Mammary epithelial cell (primary cell): ENCODE results near the gene APP.

Source experiments
- CTCF ChIP-seq, 2 donors: IDR thresholded peaks in 1 of 2; conservative IDR thresholded peaks in 1 of 2; 2 replicates each; pipeline ENCODE4 v1.5.1; 2011 to 2012; ENCODE audit warnings: inconsistent platforms in 2 of 2, low read length in 2 of 2, mild to moderate bottlenecking in 2 of 2, control low read depth in 1 of 2, low read depth in 1 of 2; ENCODE audit not compliant: insufficient read depth in 1 of 2; ENCODE audit errors: extremely low read depth in 1 of 2
- EZH2 ChIP-seq: IDR thresholded peaks from 2 replicates; pipeline ENCODE4 v1.6.1; 2012; ENCODE audit warnings: low read length, inconsistent platforms, borderline replicate concordance

- peak; percentile 94 to 98 for TF ChIP-seq CTCF (conservative IDR thresholded peaks at IDR 0.05 in 1 of 2, IDR thresholded peaks at IDR 0.05 in 1 of 2; ENCODE audit: extremely low read depth in 1 of 2, insufficient read depth in 1 of 2, low read depth in 1 of 2, low read length in 2 of 2)
- no peak for TF ChIP-seq EZH2
These were observed 308.0 kb downstream of the APP start for GRCh38 chr21:25862596-25862995.
